Fibroblast of lung (primary cell): ENCODE results near the gene GNGT2. TPM values are rescaled to one million over a fixed set of nuclear protein-coding genes. Genes with fewer than 3 reads are reported as not detected.
A peak's percentile ranks its signal among the peaks of the same experiment; 100 is the strongest.

Experiments used
- DNase-seq, 2 donors: peaks; one replicate each; pipeline versions ENCODE4 v3.0.0 to v3.0.0-alpha.2; 2010; ENCODE audit warnings: low read depth in 2 of 2
- H2AFZ ChIP-seq: 2 replicates; pipeline ENCODE4 v1.5.1; 2012; ENCODE audit warnings: low read length, control low read depth, inconsistent platforms
- H3K27ac ChIP-seq: 2 replicates; pipeline ENCODE4 v1.5.1; 2011; ENCODE audit warnings: low read length, control low read depth; ENCODE audit not compliant: insufficient read depth
- H3K27me3 ChIP-seq: 2 replicates; pipeline ENCODE4 v1.5.1; 2011; ENCODE audit warnings: mild to moderate bottlenecking, low read length; ENCODE audit not compliant: control insufficient read depth, insufficient read depth
- H3K36me3 ChIP-seq: 2 replicates; pipeline ENCODE4 v1.5.1; 2011; ENCODE audit warnings: low read length; ENCODE audit not compliant: control insufficient read depth, insufficient read depth
- H3K4me1 ChIP-seq: 2 replicates; pipeline ENCODE4 v1.5.1; 2011; ENCODE audit warnings: low read length; ENCODE audit not compliant: control insufficient read depth, insufficient read depth; ENCODE audit errors: extremely low read depth
- H3K4me2 ChIP-seq: 2 replicates; pipeline ENCODE4 v1.5.1; 2011; ENCODE audit warnings: low read length, control low read depth; ENCODE audit not compliant: insufficient read depth; ENCODE audit errors: extremely low read depth
- H3K4me3 ChIP-seq, 4 experiments: fragments of 200-600 bp in 1 of 4; sonication (generic) in 1 of 4; replicated peaks in 1 of 4; 2 replicates each; pipeline ENCODE4 v1.5.1; 2011 to 2016; ENCODE audit warnings: low read length in 4 of 4, low read depth in 3 of 4, mild to moderate bottlenecking in 3 of 4, control low read depth in 2 of 4, inconsistent platforms in 1 of 4, mixed read lengths in 1 of 4; ENCODE audit not compliant: insufficient read depth in 1 of 4; ENCODE audit errors: control extremely low read depth in 1 of 4
- H3K79me2 ChIP-seq: 2 replicates; pipeline ENCODE4 v1.5.1; 2012; ENCODE audit warnings: mild to moderate bottlenecking, low read length, inconsistent platforms; ENCODE audit not compliant: control insufficient read depth, insufficient read depth
- H3K9ac ChIP-seq: 2 replicates; pipeline ENCODE4 v1.5.1; 2011; ENCODE audit warnings: mild to moderate bottlenecking, low read length, control low read depth; ENCODE audit not compliant: insufficient read depth
- H3K9me3 ChIP-seq: 2 replicates; pipeline ENCODE4 v1.5.1; 2012; ENCODE audit warnings: low read depth, low read length; ENCODE audit not compliant: control insufficient read depth, insufficient read depth
- H4K20me1 ChIP-seq: 2 replicates; pipeline ENCODE4 v1.5.1; 2011; ENCODE audit warnings: low read length; ENCODE audit not compliant: control insufficient read depth, insufficient read depth; ENCODE audit errors: extremely low read depth
- CTCF ChIP-seq, 2 donors: IDR thresholded peaks in 1 of 2; conservative IDR thresholded peaks in 1 of 2; 1 replicate in 1 of 2; 2 replicates in 1 of 2; pipeline ENCODE4 v1.5.1; 2011 to 2012; ENCODE audit warnings: low read length in 2 of 2, control low read depth in 1 of 2, inconsistent platforms in 1 of 2, low read depth in 1 of 2, mild to moderate bottlenecking in 1 of 2
- EZH2 ChIP-seq: IDR thresholded peaks from 2 replicates; pipeline ENCODE4 v1.5.1; 2012; ENCODE audit warnings: low read length, control low read depth, mild to moderate bottlenecking; ENCODE audit errors: missing control alignments
- polyA plus RNA-seq, 2 donors: library from polyadenylated mRNA; depleted of rRNA in 1 of 2; stranded (reverse) in 1 of 2; unstranded in 1 of 2; fragments of >200 nt; gene quantifications; 2 replicates each; pipeline ENCODE4 v1.2.1, GENCODE V29; 2011 to 2012; ENCODE audit warnings: missing spikeins in 1 of 2
- total RNA-seq: library from RNA; depleted of rRNA; stranded (reverse); fragments of >200 nt; gene quantifications from 2 replicates; pipeline ENCODE4 v1.2.1, GENCODE V29; 2014

The GNGT2 gene
- total and polyA plus RNA-seq, 2 donors (not counting 1 experiment from before 2014, with no cell fraction given): 3.7 TPM; not detected in 1

- peak overlapping the region; percentile 27 for H3K4me2 ChIP-seq
- DNase-seq: no peak
- no peak overlapping the region for H2AFZ ChIP-seq
Measured at GRCh38 chr17:49157784-49158183, 52.6 kb downstream of the GNGT2 start.

GRCh38 chr17:49156256-49156655 lies 54.1 kb downstream of the GNGT2 start:
- H3K9me3 ChIP-seq: no peaks in the 10 kb centered on the region
- no peaks in the 10 kb centered on the region for H3K36me3 ChIP-seq
- H3K4me1 ChIP-seq: peaks cover 2% of the 10 kb centered on the region
- H3K4me2 ChIP-seq: no peak overlapping the region
- no peaks in the 10 kb centered on the region for H4K20me1 ChIP-seq
- no peak overlapping the region for H3K27ac ChIP-seq
- TF ChIP-seq EZH2 (no peak), CTCF (conservative IDR thresholded peaks at IDR 0.05 in 1 of 2, IDR thresholded peaks at IDR 0.05 in 1 of 2; ENCODE audit: low read depth in 1 of 2, low read length in 2 of 2) (no peak)
- no peak overlapping the region for H3K4me3 ChIP-seq
- H3K79me2 ChIP-seq: no peaks in the 10 kb centered on the region
- no peak overlapping the region for H2AFZ ChIP-seq
- H3K9ac ChIP-seq: no peak overlapping the region
- peaks cover 2% of the 10 kb centered on the region for H3K27me3 ChIP-seq
- DNase-seq: no peak

More at GRCh38 chr17:49157784-49158183, 52.6 kb downstream of the GNGT2 start:
- Histone ChIP-seq H3K79me2 (no peaks in the 10 kb centered on the region), H4K20me1 (no peaks in the 10 kb centered on the region), H3K4me3 (no peak overlapping the region), H3K27ac (no peak overlapping the region), H3K27me3 (peaks cover 2% of the 10 kb centered on the region), H3K9me3 (no peaks in the 10 kb centered on the region), H3K36me3 (no peaks in the 10 kb centered on the region), H3K4me1 (peaks cover 2% of the 10 kb centered on the region), H3K9ac (no peak overlapping the region)
- TF ChIP-seq CTCF (conservative IDR thresholded peaks at IDR 0.05 in 1 of 2, IDR thresholded peaks at IDR 0.05 in 1 of 2; ENCODE audit: low read depth in 1 of 2, low read length in 2 of 2): no peak

Other genes with a start within 250 kb of the GNGT2 start
- not detected in 2 replicates for gene GIP, start 242.0 kb downstream of the GNGT2 start, total RNA-seq
- 0.12 TPM in 1 of 2 replicates, not detected in the other for gene GIP, start 242.0 kb downstream of the GNGT2 start, polyA plus RNA-seq
- under 0.01 TPM in 2 replicates for gene IGF2BP1, start 213.2 kb downstream of the GNGT2 start, total RNA-seq
- gene IGF2BP1, start 213.2 kb downstream of the GNGT2 start, polyA plus RNA-seq: 1.1 and 1.4 TPM in 2 replicates
- gene B4GALNT2, start 77.8 kb downstream of the GNGT2 start, total RNA-seq: under 0.01 TPM in 1 of 2 replicates, not detected in the other
- gene B4GALNT2, start 77.8 kb downstream of the GNGT2 start, polyA plus RNA-seq: 0.01 and 0.02 TPM in 2 replicates
- not detected in 2 replicates for gene ABI3, start 133 bp upstream of the GNGT2 start, total RNA-seq
- gene ABI3, start 133 bp upstream of the GNGT2 start, polyA plus RNA-seq: 1.3 TPM in 1 of 2 replicates, not detected in the other
- under 0.01 and 0.17 TPM in 2 replicates for gene PHOSPHO1, start 20.2 kb upstream of the GNGT2 start, total RNA-seq
- gene PHOSPHO1, start 20.2 kb upstream of the GNGT2 start, polyA plus RNA-seq: 0.03 and 0.14 TPM in 2 replicates
- gene ZNF652, start 151.7 kb upstream of the GNGT2 start, total RNA-seq: 7.2 and 7.8 TPM in 2 replicates
- 5.3 and 10.2 TPM in 2 replicates for gene ZNF652, start 151.7 kb upstream of the GNGT2 start, polyA plus RNA-seq
- gene PHB1, start 204.3 kb upstream of the GNGT2 start, total RNA-seq: 99.4 and 99.6 TPM in 2 replicates
- gene PHB1, start 204.3 kb upstream of the GNGT2 start, polyA plus RNA-seq: 163 and 257 TPM in 2 replicates